ENCODE results near the gene GJB4. TPM values are rescaled to one million over a fixed set of nuclear protein-coding genes. Genes with fewer than 3 reads are reported as not detected.

GJB4 gene
- total and polyA plus RNA-seq, 4 donors: not detected

- no peaks in the 10 kb centered on the region for H3K27me3 ChIP-seq (ENCODE audit: control insufficient read depth in 4 of 4, insufficient read depth in 4 of 4, low read length in 3 of 4)
- peaks cover 0 to 5% (median 2%) of the 10 kb centered on the region in 4 donors for H3K4me1 ChIP-seq (ENCODE audit: control insufficient read depth in 4 of 4, insufficient read depth in 4 of 4, low read length in 3 of 4)
- DNase-seq (ENCODE audit: low spot score): peak; percentile 83
- H3K9ac ChIP-seq (ENCODE audit: low read depth in 1 of 2, low read length in 2 of 2): no peak overlapping the region
- no peak overlapping the region for H3K4me3 ChIP-seq (ENCODE audit: low read depth in 1 of 3, low read length in 3 of 3)
- H3K27ac ChIP-seq (ENCODE audit: low read depth in 1 of 2, low read length in 2 of 2): no peak overlapping the region
- no peaks in the 10 kb centered on the region for H3K36me3 ChIP-seq (ENCODE audit: control insufficient read depth in 4 of 4, insufficient read depth in 3 of 4, low read depth in 1 of 4, low read length in 3 of 4)
- WGBS: 13% methylated on average over 16 of the region's 16 CpGs
- TF ChIP-seq RAD21 (IDR thresholded peaks at IDR 0.05) (peak; percentile 89 to 95), FOXA1 (IDR thresholded peaks at IDR 0.05) (no peak), MAX (IDR thresholded peaks at IDR 0.05) (no peak), NR2F2 (IDR thresholded peaks at IDR 0.05) (no peak), RXRA (IDR thresholded peaks at IDR 0.05) (no peak), FOXA2 (IDR thresholded peaks at IDR 0.05) (no peak), HNF4G (IDR thresholded peaks at IDR 0.05) (peak; percentile 37), GABPA (IDR thresholded peaks at IDR 0.05 in 1 of 2, conservative IDR thresholded peaks at IDR 0.05 in 1 of 2) (no peak), ATF3 (IDR thresholded peaks at IDR 0.05) (no peak), JUND (IDR thresholded peaks at IDR 0.05) (no peak), SP1 (IDR thresholded peaks at IDR 0.05) (no peak), HNF4A (conservative IDR thresholded peaks at IDR 0.05) (peak; percentile 58 to 74), CTCF (IDR thresholded peaks at IDR 0.05; ENCODE audit: low read depth, low read length, missing input control) (peak; percentile 86), TAF1 (conservative IDR thresholded peaks at IDR 0.05) (no peak), EGR1 (IDR thresholded peaks at IDR 0.05; ENCODE audit: low read depth in 2 of 2) (no peak), YY1 (IDR thresholded peaks at IDR 0.05) (no peak)
- TF ChIP-seq, protein P1, sequence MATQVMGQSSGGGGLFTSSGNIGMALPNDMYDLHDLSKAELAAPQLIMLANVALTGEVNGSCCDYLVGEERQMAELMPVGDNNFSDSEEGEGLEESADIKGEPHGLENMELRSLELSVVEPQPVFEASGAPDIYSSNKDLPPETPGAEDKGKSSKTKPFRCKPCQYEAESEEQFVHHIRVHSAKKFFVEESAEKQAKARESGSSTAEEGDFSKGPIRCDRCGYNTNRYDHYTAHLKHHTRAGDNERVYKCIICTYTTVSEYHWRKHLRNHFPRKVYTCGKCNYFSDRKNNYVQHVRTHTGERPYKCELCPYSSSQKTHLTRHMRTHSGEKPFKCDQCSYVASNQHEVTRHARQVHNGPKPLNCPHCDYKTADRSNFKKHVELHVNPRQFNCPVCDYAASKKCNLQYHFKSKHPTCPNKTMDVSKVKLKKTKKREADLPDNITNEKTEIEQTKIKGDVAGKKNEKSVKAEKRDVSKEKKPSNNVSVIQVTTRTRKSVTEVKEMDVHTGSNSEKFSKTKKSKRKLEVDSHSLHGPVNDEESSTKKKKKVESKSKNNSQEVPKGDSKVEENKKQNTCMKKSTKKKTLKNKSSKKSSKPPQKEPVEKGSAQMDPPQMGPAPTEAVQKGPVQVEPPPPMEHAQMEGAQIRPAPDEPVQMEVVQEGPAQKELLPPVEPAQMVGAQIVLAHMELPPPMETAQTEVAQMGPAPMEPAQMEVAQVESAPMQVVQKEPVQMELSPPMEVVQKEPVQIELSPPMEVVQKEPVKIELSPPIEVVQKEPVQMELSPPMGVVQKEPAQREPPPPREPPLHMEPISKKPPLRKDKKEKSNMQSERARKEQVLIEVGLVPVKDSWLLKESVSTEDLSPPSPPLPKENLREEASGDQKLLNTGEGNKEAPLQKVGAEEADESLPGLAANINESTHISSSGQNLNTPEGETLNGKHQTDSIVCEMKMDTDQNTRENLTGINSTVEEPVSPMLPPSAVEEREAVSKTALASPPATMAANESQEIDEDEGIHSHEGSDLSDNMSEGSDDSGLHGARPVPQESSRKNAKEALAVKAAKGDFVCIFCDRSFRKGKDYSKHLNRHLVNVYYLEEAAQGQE (IDR thresholded peaks at IDR 0.05): no peak
- TF ChIP-seq, protein P2, sequence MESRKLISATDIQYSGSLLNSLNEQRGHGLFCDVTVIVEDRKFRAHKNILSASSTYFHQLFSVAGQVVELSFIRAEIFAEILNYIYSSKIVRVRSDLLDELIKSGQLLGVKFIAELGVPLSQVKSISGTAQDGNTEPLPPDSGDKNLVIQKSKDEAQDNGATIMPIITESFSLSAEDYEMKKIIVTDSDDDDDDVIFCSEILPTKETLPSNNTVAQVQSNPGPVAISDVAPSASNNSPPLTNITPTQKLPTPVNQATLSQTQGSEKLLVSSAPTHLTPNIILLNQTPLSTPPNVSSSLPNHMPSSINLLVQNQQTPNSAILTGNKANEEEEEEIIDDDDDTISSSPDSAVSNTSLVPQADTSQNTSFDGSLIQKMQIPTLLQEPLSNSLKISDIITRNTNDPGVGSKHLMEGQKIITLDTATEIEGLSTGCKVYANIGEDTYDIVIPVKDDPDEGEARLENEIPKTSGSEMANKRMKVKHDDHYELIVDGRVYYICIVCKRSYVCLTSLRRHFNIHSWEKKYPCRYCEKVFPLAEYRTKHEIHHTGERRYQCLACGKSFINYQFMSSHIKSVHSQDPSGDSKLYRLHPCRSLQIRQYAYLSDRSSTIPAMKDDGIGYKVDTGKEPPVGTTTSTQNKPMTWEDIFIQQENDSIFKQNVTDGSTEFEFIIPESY (IDR thresholded peaks at IDR 0.05): no peak
- no peaks in the 10 kb centered on the region for H3K9me3 ChIP-seq (ENCODE audit: control insufficient read depth in 4 of 4, low read length in 3 of 4)
Measured at GRCh38 chr1:34742667-34743270, 16.8 kb upstream of the GJB4 start.
